ENCODE measurements around the gene MTFP1.

MTFP1 gene

DNA sequence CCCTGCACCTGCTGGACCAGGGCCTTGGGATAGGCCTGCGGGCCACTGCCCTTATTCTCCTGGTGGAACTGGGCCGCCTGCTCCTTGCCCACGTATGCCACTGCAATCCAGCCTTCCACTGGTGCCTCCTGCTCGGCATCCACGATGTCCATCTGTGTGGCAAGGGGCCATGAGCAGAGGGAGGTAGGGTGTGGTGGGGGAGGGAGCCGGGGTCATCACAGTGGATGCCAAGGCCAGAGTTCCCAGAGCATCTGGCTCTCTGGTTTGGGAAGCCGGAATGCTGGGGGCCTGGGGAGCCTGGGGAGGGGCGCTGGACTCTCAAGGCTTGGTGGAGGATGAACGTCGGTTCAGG is 39.0 kb upstream of the MTFP1 start:
- TF ChIP-seq, protein P1, sequence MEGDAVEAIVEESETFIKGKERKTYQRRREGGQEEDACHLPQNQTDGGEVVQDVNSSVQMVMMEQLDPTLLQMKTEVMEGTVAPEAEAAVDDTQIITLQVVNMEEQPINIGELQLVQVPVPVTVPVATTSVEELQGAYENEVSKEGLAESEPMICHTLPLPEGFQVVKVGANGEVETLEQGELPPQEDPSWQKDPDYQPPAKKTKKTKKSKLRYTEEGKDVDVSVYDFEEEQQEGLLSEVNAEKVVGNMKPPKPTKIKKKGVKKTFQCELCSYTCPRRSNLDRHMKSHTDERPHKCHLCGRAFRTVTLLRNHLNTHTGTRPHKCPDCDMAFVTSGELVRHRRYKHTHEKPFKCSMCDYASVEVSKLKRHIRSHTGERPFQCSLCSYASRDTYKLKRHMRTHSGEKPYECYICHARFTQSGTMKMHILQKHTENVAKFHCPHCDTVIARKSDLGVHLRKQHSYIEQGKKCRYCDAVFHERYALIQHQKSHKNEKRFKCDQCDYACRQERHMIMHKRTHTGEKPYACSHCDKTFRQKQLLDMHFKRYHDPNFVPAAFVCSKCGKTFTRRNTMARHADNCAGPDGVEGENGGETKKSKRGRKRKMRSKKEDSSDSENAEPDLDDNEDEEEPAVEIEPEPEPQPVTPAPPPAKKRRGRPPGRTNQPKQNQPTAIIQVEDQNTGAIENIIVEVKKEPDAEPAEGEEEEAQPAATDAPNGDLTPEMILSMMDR (IDR thresholded peaks at IDR 0.05; ENCODE audit: low read depth, low read length) = no peak
- no peak for DNase-seq
- Histone ChIP-seq H3K4me3 (ENCODE audit: low read depth, low read length) (peak overlapping the region; percentile 64), H3K9me3 (no peaks in the 10 kb centered on the region), H3K27me3 (no peaks in the 10 kb centered on the region), H3K36me3 (no peaks in the 10 kb centered on the region), H3K4me1 (peaks cover 4% of the 10 kb centered on the region)

DNA sequence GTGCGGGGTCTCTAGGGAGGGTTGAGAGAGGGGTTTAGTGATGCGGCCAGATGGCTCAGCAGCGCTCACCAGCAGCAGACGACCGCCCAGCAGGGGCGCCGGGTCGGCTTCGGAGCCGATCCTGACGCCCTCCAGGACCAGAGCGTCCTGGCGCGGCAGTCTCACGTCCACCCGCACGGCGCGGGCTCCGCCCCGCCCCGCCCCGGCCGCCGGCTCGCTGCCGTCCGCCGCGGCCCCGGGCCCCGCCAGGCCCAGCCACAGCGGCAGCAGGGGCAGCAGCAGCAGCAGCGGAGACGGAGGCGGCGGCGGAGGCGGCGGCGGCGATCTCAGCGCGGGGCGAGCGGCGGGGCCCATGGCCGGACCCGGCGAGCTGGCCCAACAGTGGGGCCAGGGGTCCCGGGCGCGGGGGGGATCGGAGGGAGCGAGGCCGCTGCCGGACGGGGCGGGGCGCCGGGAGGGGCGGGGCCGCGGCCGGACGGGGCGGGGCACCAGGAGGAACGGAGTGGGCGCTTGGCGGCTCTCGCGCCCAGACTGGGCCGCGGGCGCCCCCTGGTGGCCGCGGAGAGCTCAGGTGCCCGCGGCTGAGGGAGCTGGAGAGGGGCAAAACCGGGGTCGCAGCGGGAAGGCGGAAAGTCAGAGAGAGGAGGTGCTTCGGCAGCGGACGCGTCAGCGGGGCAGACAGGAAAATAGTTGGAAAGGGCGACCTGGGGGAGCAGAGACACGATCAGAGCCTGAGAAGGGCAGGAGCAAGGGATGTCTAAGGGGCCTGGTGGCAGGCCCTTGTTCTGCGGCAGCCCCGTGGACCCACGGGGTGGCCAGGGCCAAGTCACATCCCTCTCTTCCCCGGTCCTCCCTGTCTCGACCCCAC is 38.4 kb upstream of the MTFP1 start, which contains the start of gene RNF215:
RNF215 (minus strand) TSS at position 452 of the 868 bp plus-strand sequence; CDS start at position 354, 98 bp downstream.
- Histone ChIP-seq H3K36me3 (no peaks in the 10 kb centered on the region), H3K4me3 (ENCODE audit: low read depth, low read length) (peak within 1 kb of the TSS; percentile 64), H3K9me3 (no peaks in the 10 kb centered on the region), H3K27me3 (no peaks in the 10 kb centered on the region), H3K4me1 (peaks cover 6% of the 10 kb centered on the region)
- TF ChIP-seq, protein P1 (IDR thresholded peaks at IDR 0.05; ENCODE audit: low read depth, low read length) = peak; percentile 69
- peak; percentile 89 for DNase-seq

- Histone ChIP-seq H3K27me3 (no peaks in the 10 kb centered on the region), H3K36me3 (no peaks in the 10 kb centered on the region), H3K9me3 (no peaks in the 10 kb centered on the region), H3K4me3 (ENCODE audit: low read depth, low read length) (no peak overlapping the region), H3K4me1 (peaks cover 6% of the 10 kb centered on the region)
- peak; percentile 83 for DNase-seq
- TF ChIP-seq, protein P1 (IDR thresholded peaks at IDR 0.05; ENCODE audit: low read depth, low read length) = peak; percentile 87
Measured at GRCh38 chr22:30390974-30391691, 34.4 kb upstream of the MTFP1 start.

DNA sequence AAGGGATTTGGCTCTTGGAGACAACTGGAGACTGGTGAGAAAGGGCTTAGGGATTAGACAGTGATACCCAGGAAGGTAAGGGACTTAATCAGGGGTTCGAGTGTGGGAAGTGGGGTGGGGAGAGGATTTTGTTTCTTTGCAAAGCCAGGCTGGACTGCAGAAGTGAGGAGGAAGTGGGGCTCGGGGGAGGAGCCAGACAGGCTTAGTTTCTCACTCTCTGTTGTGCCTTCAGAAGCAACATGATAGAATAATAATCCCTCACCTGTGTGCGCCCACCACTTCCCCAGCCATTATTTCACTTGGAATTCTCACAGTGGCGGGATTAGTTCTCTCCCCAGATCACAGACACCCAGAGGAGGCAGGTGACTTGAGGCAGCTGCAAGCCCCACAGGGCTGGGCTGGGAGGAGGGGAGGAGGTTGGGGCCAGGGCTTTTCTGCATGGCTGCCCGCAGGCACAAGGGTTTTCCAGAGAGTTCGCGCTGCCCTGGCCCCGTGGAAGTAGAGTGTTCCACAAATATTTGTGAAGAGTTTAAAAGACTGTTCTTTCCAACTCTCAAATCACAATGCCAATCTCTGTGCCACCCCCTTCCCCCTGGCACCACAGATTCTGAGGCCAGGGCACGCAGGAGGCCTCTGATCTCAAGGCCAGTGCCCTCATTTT is 32.8 kb upstream of the MTFP1 start:
- peaks cover 5% of the 10 kb centered on the region; the same call in 1 of the 2 replicates for H3K27me3 ChIP-seq
- H3K4me1 ChIP-seq = peaks cover 6% of the 10 kb centered on the region
- TF ChIP-seq, protein P1 (IDR thresholded peaks at IDR 0.05; ENCODE audit: low read depth, low read length) = no peak
- H3K36me3 ChIP-seq = no peaks in the 10 kb centered on the region
- no peak overlapping the region for H3K4me3 ChIP-seq (ENCODE audit: low read depth, low read length)
- no peaks in the 10 kb centered on the region for H3K9me3 ChIP-seq
- DNase-seq = peak; percentile 48

- no peaks in the 10 kb centered on the region for H3K9me3 ChIP-seq
- peaks cover 6% of the 10 kb centered on the region for H3K4me1 ChIP-seq
- H3K36me3 ChIP-seq = no peaks in the 10 kb centered on the region
- H3K4me3 ChIP-seq (ENCODE audit: low read depth, low read length) = no peak overlapping the region
- H3K27me3 ChIP-seq = peaks cover 5% of the 10 kb centered on the region; the same call in 1 of the 2 replicates
- DNase-seq = no peak
- TF ChIP-seq, protein P1 (IDR thresholded peaks at IDR 0.05; ENCODE audit: low read depth, low read length) = no peak
Measured at GRCh38 chr22:30393322-30393680, 32.3 kb upstream of the MTFP1 start.

Data from BE2C (cell line).